ENCODE measurements around the gene NUFIP2.

Gene NUFIP2

DNA sequence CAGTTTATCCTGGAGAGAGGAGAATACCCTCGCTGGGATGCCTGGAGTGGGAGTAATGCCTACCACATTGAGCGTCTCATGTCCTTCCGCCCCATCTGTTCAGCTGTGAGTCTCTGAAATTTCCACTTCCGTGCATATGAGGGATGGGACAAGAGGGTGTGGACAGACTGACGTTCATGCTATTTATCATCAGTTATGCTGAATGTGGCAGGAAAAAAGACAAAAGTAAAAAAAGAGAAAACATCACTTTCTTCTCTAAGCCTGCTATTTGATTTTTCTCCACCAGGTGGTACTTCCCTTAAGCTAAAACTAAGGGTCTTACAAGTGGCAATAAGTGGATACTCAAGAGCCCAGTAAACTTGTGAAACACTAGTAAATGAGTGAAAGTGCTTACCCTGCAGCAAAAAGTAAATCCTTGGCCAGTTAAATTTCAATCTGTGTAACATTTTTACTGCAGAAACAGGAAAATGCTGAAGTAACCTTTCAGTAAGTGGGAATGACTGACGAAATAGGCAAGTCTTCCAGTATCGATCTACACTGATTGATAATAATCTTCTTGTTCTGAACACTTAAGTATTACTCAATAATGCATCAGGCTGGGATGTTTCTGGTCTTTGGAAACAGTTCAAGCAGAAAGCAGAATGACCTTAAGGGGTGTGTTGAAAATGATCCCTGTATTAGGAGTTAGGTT is 41.7 kb downstream of the NUFIP2 start:
- no peak for TF ChIP-seq GATA2 (IDR thresholded peaks at IDR 0.05; ENCODE audit: low read depth, low read length)
- no peak for TF ChIP-seq GATA3 (IDR thresholded peaks at IDR 0.05; ENCODE audit: low read depth, low read length)

DNA sequence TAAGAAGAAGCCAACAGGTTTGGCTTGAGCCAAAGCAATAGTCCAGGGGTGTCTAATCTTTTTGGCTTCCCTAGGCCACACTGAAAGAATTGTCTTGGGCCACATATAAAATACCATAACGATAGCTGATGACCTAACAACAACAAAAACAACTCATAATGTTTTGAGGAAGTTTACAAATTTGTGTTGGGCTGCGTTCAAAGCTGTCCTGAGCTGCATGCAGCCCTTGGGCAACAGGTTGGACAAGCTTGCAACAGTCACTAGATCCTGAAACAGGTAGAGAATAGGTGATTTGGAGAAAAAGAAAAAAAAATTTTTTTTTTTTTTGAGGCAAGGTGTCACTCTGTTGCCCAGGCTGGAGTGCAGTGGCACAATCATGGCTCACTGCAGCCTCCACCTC is 42.8 kb downstream of the NUFIP2 start:
- no peak for TF ChIP-seq GATA3 (IDR thresholded peaks at IDR 0.05; ENCODE audit: low read depth, low read length)
- no peak for TF ChIP-seq GATA2 (IDR thresholded peaks at IDR 0.05; ENCODE audit: low read depth, low read length)

DNA sequence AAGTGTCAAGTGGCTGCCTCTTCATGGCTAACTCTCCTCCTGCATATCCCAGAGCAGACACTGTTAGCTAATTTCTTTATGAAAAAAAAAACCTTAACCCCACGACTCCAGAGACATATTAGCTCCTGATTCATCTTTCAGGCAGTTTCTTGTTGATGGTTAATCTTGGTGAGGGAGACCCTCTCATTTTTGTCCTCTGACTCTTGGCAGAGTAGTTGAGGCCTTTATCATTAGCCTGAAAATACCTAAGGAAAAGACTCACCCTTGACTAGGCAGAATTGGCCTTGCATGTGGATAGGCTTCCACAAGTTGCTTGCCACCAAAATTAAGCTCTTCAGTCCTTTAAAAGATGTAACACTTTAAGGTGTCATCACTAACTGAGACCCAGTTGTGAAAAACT is 43.3 kb downstream of the NUFIP2 start:
- TF ChIP-seq GATA3 (IDR thresholded peaks at IDR 0.05; ENCODE audit: low read depth, low read length) (no peak), GATA2 (IDR thresholded peaks at IDR 0.05; ENCODE audit: low read depth, low read length) (no peak)

DNA sequence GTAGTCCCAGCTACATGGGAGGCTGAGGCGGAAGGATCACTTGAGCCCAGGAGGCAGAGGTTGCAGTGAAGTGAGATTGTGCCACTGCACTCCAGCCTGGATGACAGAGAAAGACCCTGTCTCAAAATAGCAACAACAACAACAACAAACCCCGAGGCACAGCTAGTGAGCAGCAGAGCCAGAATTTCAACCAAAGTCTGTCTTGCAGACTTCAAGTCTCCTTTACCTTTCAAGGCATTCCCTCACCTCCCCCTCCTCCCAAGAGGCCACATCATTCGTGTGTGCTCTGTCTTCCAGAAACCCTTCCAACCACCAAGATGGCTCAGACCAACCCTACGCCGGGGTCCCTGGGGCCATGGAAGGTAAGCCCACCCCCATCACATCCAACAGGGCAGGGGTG is 45.1 kb downstream of the NUFIP2 start:
- TF ChIP-seq GATA2 (IDR thresholded peaks at IDR 0.05; ENCODE audit: low read depth, low read length) (no peak), GATA3 (IDR thresholded peaks at IDR 0.05; ENCODE audit: low read depth, low read length) (no peak)

DNA sequence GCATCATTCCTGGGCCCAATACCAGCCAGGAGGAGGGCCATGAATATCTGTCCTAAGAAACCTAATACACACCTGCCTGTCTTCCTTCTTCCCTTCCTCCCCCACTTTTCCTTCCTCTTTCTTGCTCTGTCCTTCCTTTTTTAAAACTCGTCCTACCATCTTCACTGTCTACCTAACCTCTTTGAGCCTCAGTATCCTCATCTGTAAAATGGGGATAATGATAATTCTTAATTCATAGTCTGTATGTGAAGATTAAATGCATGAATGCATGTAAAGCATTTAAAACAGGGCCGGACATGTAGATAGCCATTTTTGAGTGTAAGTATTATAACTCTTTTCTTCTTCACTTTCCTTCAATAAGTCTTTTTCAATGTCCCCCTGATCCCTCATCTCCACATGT is 46.7 kb downstream of the NUFIP2 start:
- TF ChIP-seq GATA2 (IDR thresholded peaks at IDR 0.05; ENCODE audit: low read depth, low read length) (no peak), GATA3 (IDR thresholded peaks at IDR 0.05; ENCODE audit: low read depth, low read length) (no peak)

DNA sequence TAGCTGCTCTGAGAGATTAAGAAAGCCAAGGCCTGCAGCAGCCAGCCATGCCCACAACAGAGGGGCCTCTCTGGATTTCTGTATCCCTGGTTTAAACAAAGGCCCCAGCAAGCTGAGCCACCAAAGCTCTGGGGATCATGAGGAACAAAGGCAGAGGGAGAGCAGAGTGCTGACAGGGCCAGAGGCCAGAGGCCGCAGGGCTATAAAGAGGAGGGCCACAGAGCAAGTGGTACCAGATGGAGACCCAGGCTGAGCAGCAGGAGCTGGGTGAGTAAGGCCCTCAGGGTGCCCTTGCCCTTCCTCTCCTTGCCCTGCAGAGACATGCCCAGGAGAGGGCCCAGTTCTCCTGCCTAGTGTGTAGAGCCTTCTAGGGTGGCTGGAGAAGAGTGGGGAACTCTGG is 47.3 kb downstream of the NUFIP2 start, which contains the start of gene CRYBA1:
Gene CRYBA1 (plus strand): TSS at position 232 of the 400 bp plus-strand sequence. CDS start 5 bp downstream, at position 237.
- TF ChIP-seq GATA3 (IDR thresholded peaks at IDR 0.05; ENCODE audit: low read depth, low read length) (no peak), GATA2 (IDR thresholded peaks at IDR 0.05; ENCODE audit: low read depth, low read length) (no peak)

DNA sequence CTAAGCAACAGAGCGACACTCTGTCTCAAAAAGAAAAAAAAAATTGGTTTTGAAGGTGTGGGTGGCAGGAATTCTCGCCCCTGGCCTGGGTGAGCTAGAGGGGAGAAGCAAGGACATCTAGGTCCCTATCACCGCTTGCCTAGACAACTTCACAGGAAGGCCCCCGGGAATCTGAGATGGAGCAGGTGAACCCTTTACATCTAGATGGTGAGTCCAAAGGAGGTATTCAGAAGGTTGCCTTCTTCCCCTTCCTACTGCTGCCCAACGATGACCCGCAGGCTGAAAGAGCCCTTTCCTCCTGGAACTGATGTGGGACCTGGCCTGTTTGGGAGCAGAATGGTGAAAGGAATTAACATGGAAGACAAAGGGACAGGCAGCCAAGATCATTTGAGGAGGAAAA is 48.5 kb downstream of the NUFIP2 start:
- TF ChIP-seq GATA3 (IDR thresholded peaks at IDR 0.05; ENCODE audit: low read depth, low read length): no peak
- no peak for TF ChIP-seq GATA2 (IDR thresholded peaks at IDR 0.05; ENCODE audit: low read depth, low read length)

DNA sequence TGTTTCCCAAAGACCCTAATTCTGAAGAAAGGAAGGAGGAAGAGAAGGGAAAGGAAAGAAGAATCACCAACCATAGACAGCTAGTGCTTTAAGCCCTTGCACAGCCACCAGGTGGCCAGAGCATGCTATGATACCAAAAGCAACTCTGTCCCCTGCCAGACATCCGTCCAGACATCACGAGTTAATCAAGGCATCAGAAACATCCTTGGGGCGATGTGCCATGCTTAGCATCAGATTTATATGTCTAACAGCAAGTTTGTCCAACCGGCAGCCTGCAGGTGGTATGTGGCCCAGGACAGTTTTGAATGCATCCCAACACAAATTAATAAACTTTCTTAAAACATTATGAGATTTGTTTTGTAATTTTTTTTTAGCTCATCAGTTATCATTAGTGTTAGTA is 50.2 kb downstream of the NUFIP2 start:
- TF ChIP-seq GATA3 (IDR thresholded peaks at IDR 0.05; ENCODE audit: low read depth, low read length): no peak
- TF ChIP-seq GATA2 (IDR thresholded peaks at IDR 0.05; ENCODE audit: low read depth, low read length): peak; percentile 66

DNA sequence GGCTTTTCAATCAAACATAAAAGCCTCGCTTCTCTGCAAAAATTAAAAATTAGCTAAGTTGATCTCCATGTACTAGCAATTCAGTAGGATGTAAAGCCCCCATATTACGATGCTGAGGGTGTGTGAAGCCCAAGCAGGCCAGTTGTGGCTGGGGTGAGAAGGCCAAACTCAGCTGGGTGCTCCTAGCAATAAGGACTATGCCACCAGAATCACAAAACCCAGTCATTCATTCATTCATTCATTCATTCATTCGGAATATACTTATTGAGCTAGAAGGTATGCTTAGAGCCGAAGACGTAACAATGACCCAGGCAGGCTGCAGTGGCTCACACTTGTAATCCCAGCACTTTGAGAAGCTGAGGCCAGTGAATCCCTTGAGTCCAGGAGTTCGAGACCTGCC is 51.2 kb downstream of the NUFIP2 start:
- no peak for TF ChIP-seq GATA3 (IDR thresholded peaks at IDR 0.05; ENCODE audit: low read depth, low read length)
- TF ChIP-seq GATA2 (IDR thresholded peaks at IDR 0.05; ENCODE audit: low read depth, low read length): no peak

DNA sequence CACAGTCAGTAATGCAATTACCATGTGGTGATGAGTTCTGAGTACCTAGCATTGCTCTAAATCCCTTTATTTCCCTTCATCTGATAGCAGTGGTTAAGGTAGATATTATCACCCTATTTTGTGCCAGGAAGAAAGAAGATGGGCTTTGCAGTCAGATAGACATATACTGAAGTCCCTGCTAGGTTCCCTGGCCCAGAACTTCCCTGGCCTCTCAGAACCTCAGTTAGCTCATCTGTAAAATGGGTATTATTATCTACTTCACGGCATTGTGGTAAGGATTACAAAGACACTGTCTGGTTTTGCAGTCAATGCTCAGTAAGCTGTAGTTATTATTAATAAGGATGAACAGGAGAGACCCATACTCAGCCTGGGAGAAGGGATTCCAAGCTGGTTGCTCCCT is 51.9 kb downstream of the NUFIP2 start:
- TF ChIP-seq GATA2 (IDR thresholded peaks at IDR 0.05; ENCODE audit: low read depth, low read length) (peak; percentile 36; the same call in 1 of the 2 replicates), GATA3 (IDR thresholded peaks at IDR 0.05; ENCODE audit: low read depth, low read length) (no peak)

DNA sequence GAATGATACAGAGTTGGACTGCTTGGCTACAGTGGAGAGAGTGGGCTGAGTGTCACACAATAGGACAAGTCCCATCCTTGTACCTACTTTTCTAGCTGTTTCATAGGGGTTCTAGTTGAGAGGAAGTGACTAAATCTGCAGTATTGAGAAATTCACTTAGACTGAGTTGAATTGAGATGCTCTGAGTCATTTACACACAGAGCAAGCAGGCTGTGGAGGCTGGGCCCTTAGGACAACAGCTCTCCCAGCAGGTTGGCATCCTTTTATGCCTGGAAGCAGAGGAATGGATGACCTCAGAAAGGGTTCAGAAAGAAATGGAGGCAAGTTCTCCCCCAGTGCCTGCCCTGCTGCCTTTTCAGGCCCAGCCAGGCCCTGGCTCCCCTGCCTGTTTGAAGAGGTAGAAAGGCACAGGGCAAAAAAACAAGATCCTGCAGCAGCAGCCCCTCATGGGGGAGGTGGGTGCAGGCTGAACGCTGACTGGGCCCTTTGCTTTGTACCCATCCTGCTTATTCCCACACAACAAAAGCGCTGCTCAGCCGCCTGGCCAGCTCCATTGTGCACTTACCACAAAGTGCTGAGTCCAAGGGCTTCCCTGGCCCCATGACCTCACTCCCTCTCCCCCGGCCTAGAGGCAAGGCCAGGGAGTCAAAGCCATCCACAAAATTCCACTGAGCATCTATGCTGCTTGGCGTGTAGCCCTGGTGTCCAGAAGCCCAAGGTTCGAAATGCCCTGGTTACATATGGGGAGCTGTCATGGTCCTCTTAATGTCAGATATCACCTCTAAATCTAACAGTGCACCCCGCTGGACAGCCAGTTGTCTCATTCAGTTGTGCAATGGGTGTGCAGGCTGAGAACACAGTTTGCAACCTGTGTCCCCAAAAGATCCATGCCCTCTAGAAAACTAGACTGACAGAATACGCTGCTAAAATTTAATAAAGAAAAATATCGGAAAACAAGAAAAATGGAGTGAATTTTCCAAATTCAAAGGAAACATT is 52.7 kb downstream of the NUFIP2 start:
- no peak for TF ChIP-seq GATA3 (IDR thresholded peaks at IDR 0.05; ENCODE audit: low read depth, low read length)

DNA sequence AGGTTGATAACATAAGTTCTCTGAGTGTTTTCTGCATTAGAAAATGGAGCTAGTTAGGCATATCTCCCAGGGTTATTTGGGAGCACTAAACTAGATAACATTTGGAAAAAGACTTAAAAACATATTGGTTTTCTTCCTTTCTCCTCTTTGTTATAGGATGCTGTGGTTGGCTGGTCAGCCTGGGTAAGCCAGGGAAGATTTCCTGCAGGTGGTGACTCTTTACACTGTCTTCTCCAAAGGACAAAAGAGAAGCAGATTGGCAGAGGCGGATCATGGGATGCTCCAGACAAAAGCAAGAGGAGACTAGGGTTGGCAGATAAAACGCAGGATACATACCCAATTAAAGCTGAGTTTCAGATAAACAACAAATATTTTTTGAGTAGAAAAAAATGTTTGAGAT is 53.5 kb downstream of the NUFIP2 start:
- TF ChIP-seq GATA3 (IDR thresholded peaks at IDR 0.05; ENCODE audit: low read depth, low read length): no peak
- TF ChIP-seq GATA2 (IDR thresholded peaks at IDR 0.05; ENCODE audit: low read depth, low read length): no peak

DNA sequence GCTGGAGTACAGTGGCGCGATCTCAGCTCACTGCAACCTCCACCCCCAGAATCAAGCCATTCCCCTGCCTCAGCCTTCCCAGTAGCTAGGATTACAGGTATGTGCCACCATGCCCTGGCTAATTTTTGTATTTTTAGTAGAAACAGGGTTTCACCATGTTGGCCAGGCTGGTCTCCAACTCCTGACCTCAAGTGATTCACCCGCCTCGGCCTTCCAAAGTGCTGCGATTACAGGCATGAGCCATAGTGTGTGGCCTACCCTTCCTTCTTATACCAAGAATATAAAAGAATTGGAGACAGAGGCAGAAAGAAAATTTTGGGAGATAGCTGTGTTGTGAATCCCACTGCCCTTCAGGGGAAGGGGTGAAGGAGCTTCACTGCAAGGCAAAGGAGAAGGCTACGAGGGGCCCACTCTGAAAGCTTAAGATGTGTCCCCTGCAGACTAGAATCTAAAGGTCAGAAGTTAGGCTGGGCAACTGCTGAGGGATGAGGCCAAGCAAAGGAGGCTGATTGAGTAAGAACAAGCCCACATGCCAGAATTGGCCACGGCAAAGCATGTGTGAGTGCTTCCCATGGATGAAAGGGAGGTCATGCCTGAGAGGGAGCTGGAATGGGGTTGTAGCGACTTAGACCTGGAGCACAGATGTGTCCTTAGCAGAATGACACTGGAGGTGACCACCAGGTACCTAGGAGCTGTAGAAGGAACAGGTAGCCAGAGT is 55.7 kb downstream of the NUFIP2 start:
- TF ChIP-seq GATA2 (IDR thresholded peaks at IDR 0.05; ENCODE audit: low read depth, low read length) (no peak), GATA3 (IDR thresholded peaks at IDR 0.05; ENCODE audit: low read depth, low read length) (no peak)

DNA sequence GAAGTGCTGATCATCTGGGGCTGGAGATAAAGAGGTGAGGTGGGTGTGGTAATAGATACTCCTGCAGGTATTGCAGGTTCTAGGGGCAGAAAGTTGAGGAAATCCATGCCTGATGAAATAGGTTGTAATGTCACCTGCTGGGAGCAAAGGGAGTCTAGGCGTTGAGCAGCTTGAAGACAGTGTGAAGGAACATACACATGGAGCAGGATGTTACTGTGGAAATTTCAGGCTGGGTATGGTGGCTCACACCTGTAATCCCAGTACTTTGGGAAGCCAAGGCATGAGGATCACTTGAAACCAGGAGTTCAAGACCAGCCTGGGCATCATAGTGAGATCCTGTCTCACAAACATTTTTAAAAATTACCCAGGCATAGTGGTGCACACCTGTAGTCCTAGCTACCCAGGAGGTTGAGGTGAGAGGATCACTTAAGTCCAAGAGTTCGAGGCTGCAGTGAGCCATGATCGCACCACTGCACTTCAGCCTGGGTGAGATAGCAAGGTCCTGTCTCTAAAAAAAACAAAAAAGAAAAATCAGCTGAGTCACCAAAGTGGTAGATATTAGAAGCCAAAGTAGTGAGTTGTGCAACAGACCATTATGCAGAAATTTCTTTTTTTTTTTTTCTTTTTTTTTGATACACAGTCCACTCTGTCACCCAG is 56.3 kb downstream of the NUFIP2 start:
- TF ChIP-seq GATA3 (IDR thresholded peaks at IDR 0.05; ENCODE audit: low read depth, low read length) (no peak), GATA2 (IDR thresholded peaks at IDR 0.05; ENCODE audit: low read depth, low read length) (no peak)
